Smooth muscle cell (in vitro differentiated cells): Measurements from ENCODE around the gene GSC2. TPM values are rescaled to one million over a fixed set of nuclear protein-coding genes. Genes with fewer than 3 reads are reported as not detected.

Experiments
- DNase-seq: peaks from one replicate; lab custom pipeline; 2025; ENCODE audit not compliant: unreplicated experiment; lab: John Stamatoyannopoulos, UW
- H2AFZ ChIP-seq: fragments of 200-600 bp; sonication (generic); 2 replicates; pipeline ENCODE4 v1.6.0; 2016; ENCODE audit warnings: antibody characterized with exemption, low read depth, mild to moderate bottlenecking
- H3F3A ChIP-seq: fragments of 200-600 bp; sonication (generic); 2 replicates; pipeline ENCODE4 v1.6.0; 2017; ENCODE audit warnings: antibody characterized with exemption, low read depth
- H3K27ac ChIP-seq: fragments of 200-600 bp; sonication (generic); 2 replicates; pipeline ENCODE4 v1.5.1; 2016; ENCODE audit warnings: low read depth, mild to moderate bottlenecking
- H3K27me3 ChIP-seq: fragments of 200-600 bp; sonication (generic); 2 replicates; pipeline ENCODE4 v1.6.1; 2016; ENCODE audit warnings: low read depth, mild to moderate bottlenecking
- H3K36me3 ChIP-seq: fragments of 200-600 bp; sonication (generic); 2 replicates; pipeline ENCODE4 v1.5.1; 2016; ENCODE audit warnings: low read depth
- H3K4me1 ChIP-seq: fragments of 200-600 bp; sonication (generic); 2 replicates; pipeline ENCODE4 v1.5.1; 2016; ENCODE audit warnings: low read depth
- H3K4me2 ChIP-seq: fragments of 200-600 bp; sonication (generic); 2 replicates; pipeline ENCODE4 v1.6.0; 2016; ENCODE audit warnings: mild to moderate bottlenecking
- H3K4me3 ChIP-seq: fragments of 200-600 bp; sonication (generic); 2 replicates; pipeline ENCODE4 v1.5.1; 2016; ENCODE audit warnings: mild to moderate bottlenecking
- H3K79me2 ChIP-seq: fragments of 200-600 bp; sonication (generic); 2 replicates; pipeline ENCODE4 v1.6.0; 2016; ENCODE audit warnings: low read depth, mild to moderate bottlenecking
- H3K9ac ChIP-seq: fragments of 200-600 bp; sonication (generic); 2 replicates; pipeline ENCODE4 v1.6.0; 2016; ENCODE audit warnings: low read depth
- H3K9me3 ChIP-seq: fragments of 200-600 bp; sonication (generic); replicated peaks from 2 replicates; pipeline ENCODE4 v1.5.1; 2016; ENCODE audit warnings: low read depth
- H4K20me1 ChIP-seq: fragments of 200-600 bp; sonication (generic); 2 replicates; pipeline ENCODE4 v1.6.0; 2016; ENCODE audit warnings: low read depth
- CTCF ChIP-seq: fragments of 200-600 bp; sonication (generic); IDR thresholded peaks from 2 replicates; pipeline ENCODE4 v1.5.1; 2017; ENCODE audit warnings: borderline replicate concordance, mild to moderate bottlenecking, antibody characterized with exemption; ENCODE audit not compliant: insufficient read depth, poor library complexity, severe bottlenecking
- WGBS: methylation state at CpG from one replicate; pipeline ENCODE4 v1.1.7; 2016; ENCODE audit warnings: low lambda C conversion rate; 5-methylcytosine and 5-hydroxymethylcytosine counted together
- polyA plus RNA-seq: library from polyadenylated mRNA; unstranded; fragments of >200 nt; fragmentation: Nextera tagmentation; extraction: Ambion mirVana; gene quantifications from 2 replicates; pipeline ENCODE4 v1.2.1, GENCODE V29; 2016
- total RNA-seq: library from RNA; depleted of rRNA; stranded (reverse); fragments of >200 nt; gene quantifications from 2 replicates; pipeline ENCODE4 v1.2.3, GENCODE V29; 2014

GSC2 gene
- total and polyA plus RNA-seq, 2 experiments from 2014 or later, result not detected

GRCh38 chr22:19193879-19194278 lies 43.8 kb upstream of the GSC2 start:
- no peaks in the 10 kb centered on the region for H3F3A ChIP-seq
- H3K9me3 ChIP-seq, result no peaks in the 10 kb centered on the region
- no peak overlapping the region for H3K4me3 ChIP-seq
- no peak overlapping the region for H2AFZ ChIP-seq
- 95% methylated on average over 6 of the region's 6 CpGs for WGBS
- H3K36me3 ChIP-seq, result no peaks in the 10 kb centered on the region
- no peaks in the 10 kb centered on the region for H3K79me2 ChIP-seq
- no peaks in the 10 kb centered on the region for H3K4me1 ChIP-seq
- no peaks in the 10 kb centered on the region for H4K20me1 ChIP-seq
- TF ChIP-seq CTCF, result no peak
- H3K27me3 ChIP-seq, result no peaks in the 10 kb centered on the region
- H3K4me2 ChIP-seq, result no peak overlapping the region
- DNase-seq, result no peak
- H3K27ac ChIP-seq, result no peak overlapping the region
- H3K9ac ChIP-seq, result no peak overlapping the region

GRCh38 chr22:19187716-19188563 lies 37.8 kb upstream of the GSC2 start:
- H3K4me2 ChIP-seq, result no peak overlapping the region
- no peak overlapping the region for H2AFZ ChIP-seq

GRCh38 chr22:19184276-19184997 lies 34.3 kb upstream of the GSC2 start:
- no peak for DNase-seq
- TF ChIP-seq CTCF, result no peak
- H3K79me2 ChIP-seq, result no peaks in the 10 kb centered on the region
- no peaks in the 10 kb centered on the region for H3K9me3 ChIP-seq
- H3K4me2 ChIP-seq, result no peak overlapping the region
- WGBS, result 94% methylated on average over 20 of the region's 20 CpGs
- H3K4me3 ChIP-seq, result no peak overlapping the region
- no peaks in the 10 kb centered on the region for H4K20me1 ChIP-seq
- H3K4me1 ChIP-seq, result no peaks in the 10 kb centered on the region
- H3K27ac ChIP-seq, result no peak overlapping the region
- H3K27me3 ChIP-seq, result no peaks in the 10 kb centered on the region
- no peaks in the 10 kb centered on the region for H3K36me3 ChIP-seq
- no peak overlapping the region for H2AFZ ChIP-seq
- H3F3A ChIP-seq, result no peaks in the 10 kb centered on the region
- H3K9ac ChIP-seq, result no peak overlapping the region

More at GRCh38 chr22:19187716-19188563, 37.8 kb upstream of the GSC2 start:
- Histone ChIP-seq H3K27ac (no peak overlapping the region), H3K4me1 (no peaks in the 10 kb centered on the region), H3K79me2 (no peaks in the 10 kb centered on the region), H3K36me3 (no peaks in the 10 kb centered on the region), H3K9ac (no peak overlapping the region), H3F3A (no peaks in the 10 kb centered on the region), H3K9me3 (no peaks in the 10 kb centered on the region), H3K27me3 (no peaks in the 10 kb centered on the region), H3K4me3 (no peak overlapping the region), H4K20me1 (no peaks in the 10 kb centered on the region)
- 92% methylated on average over 6 of the region's 6 CpGs for WGBS
- no peak for DNase-seq
- TF ChIP-seq CTCF, result no peak
